Lung microvascular endothelial cell (primary cell): ENCODE data around the gene COL4A6. TPM values are rescaled to one million over a fixed set of nuclear protein-coding genes. Genes with fewer than 3 reads are reported as not detected.

ENCODE experiments used
- DNase-seq, 2 donors: peaks; one replicate each; pipeline versions ENCODE4 v3.0.0 to v3.0.0-alpha.2; 2010; ENCODE audit warnings: low read depth in 2 of 2
- total RNA-seq: library from RNA; depleted of rRNA; stranded (reverse); fragments of >200 nt; gene quantifications from 2 replicates; pipeline ENCODE4 v1.2.1, GENCODE V29; 2014

COL4A6 gene
- total RNA-seq, 1 donor from 2014 or later = 0.20 TPM

GRCh38 chrX:108331126-108331909, 106.9 kb downstream of the COL4A6 start:
- no peak for DNase-seq

- DNase-seq = no peak
Observed at GRCh38 chrX:108323751-108324150, 114.5 kb downstream of the COL4A6 start.

- no peak for DNase-seq
Observed at GRCh38 chrX:108322234-108322633, 116.0 kb downstream of the COL4A6 start.

DNA sequence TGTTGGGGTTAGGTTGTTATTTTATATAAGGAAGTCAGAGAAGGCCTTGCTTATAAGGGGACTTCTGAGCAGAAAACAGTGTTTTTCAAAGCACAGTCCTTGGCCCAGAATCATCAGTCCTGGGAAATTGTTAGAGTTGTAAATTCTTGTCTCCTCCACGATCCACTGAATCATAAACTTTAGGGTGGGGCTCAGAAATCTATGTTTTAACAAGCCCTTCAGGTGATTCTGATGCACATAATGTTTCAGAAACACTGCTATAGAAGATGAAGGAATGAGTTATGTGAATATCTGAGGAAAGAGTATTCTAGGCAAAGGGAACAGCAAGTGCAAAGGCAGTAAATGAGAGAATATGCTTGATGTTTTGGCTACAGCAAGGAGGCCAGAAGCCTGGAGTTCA, 121.8 kb downstream of the COL4A6 start:
- no peak for DNase-seq

- peak in 1 of 2 donors; percentile 48 for DNase-seq
Observed at GRCh38 chrX:108313669-108314068, 124.6 kb downstream of the COL4A6 start.

GRCh38 chrX:108312957-108313356, 125.3 kb downstream of the COL4A6 start:
- DNase-seq = peak in 1 of 2 donors; percentile 51

DNA sequence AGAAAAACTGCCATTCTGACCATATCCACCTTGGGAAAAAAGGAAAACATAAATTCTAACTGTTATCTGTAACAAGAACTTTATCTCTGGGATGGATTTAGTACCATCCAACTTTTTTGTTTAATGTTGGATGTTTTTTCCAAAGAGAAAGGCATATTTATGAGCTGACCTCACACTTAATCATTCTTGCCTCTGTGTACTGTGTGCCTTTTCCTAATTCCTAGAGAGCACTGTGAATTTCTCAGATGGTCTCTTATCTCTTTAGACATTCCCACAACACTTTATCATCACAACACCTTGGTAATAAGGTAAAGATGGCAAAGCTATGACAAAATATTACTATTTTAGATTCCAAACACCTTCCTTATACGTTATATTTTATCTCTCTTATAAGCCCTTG, 126.2 kb downstream of the COL4A6 start:
- no peak for DNase-seq

DNA sequence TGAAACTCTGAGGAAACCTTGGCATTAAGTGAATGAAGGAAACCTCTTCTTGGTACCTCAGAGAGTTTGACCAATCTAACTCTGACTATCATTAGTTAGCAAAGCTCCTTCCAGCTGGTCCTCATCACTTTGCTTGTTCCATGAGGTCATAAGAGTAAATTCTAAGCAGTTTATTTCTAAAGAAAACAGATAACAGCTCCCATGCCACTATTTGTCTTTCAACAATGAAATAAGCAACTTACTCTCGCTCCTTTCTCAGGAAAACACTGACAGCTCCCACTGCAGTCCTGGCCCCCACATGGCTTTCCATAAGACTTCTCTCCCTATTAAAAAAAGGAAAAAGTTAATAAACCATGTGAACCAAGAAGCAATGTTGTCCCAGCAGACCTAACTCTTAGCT, 127.7 kb downstream of the COL4A6 start:
- no peak for DNase-seq

GRCh38 chrX:108309144-108309543, 129.1 kb downstream of the COL4A6 start:
- DNase-seq = peak in 1 of 2 donors; percentile 80

DNA sequence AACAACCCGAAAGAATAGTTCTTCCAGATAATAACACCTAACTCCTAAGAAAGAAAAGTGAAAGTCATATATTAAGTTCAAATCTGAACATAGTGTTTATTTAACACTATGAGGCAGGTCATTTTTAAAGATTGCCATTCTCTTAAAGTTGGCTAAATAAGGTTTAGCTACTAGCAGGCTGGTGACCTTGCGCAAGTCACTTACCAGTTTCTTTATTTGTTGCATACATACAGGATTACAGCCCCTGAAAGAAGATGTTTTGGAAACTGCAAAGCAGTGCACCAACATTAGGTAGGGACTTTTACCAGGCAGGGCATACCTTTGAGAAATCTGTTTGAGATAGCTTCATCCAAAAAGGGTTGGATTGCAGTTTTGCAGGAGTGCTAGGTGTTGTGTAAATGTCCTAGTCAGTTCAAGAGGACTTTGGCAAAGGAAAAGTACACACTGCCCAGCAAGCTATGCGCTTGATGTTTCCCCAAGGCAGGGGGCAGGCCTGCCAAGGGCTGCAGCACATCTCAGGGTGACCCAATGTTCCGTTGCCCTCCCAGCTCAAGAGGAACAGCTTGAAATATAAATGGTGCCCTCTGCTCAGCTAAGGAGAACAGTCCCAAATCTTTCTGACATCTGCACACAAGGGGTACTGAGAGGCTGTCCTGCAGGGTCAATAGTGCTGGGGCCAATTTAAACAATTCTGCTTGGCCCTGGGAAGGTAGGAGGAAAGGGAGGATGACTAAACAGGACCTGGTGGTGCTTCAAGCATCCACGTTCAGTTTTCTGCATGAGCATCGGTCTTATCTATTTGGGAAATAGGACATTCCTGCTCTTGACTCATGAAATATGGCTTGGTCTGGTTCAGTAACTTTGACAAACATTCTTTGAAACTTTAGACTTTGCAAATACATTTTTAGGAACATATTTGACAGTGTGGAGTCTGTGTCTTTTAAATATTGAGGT, 130.8 kb downstream of the COL4A6 start:
- DNase-seq = no peak

DNA sequence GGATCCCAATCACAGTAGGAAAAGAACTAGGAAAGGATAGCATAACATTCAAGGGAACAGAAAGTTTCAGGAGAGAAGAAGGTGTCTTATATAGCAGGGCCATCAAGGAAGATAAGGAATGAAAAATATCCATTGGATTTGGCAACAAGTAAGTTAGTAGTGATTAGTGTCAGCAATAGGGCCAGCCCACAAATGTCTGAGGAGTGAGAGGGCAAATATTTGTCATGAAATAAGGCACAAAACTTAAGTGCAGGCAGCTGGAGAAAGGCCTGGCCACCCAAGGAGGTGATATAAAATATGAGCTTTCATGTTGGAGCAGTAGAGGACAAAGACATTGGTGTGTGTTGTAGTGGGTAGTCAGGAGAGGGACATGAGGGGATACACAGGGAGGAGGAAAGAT, 132.1 kb downstream of the COL4A6 start:
- DNase-seq = no peak

- DNase-seq = no peak
Observed at GRCh38 chrX:108304757-108305156, 133.5 kb downstream of the COL4A6 start.

- DNase-seq = peak; percentile 19 to 45
Observed at GRCh38 chrX:108304210-108304609, 134.0 kb downstream of the COL4A6 start.

DNA sequence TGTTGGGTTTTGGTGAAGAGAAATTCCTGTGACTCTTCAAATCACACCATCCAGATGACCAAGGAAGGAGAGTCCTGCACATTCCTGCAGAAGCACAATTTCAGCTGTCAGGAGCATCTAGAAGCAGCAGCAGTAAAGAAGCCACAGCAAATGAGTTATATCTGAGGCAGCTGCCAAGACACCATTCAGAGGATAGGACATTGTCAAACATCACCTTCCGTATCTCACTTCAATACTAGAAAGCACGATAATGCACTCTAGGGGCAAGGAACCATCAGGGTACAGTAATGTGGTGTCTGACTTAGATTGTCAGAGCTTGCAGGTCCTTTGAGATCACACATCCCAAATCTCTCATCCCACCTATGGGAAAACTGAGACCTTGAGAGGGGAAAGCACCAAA, 134.5 kb downstream of the COL4A6 start:
- no peak for DNase-seq

GRCh38 chrX:108299704-108300103, 138.5 kb downstream of the COL4A6 start:
- DNase-seq = no peak

DNA sequence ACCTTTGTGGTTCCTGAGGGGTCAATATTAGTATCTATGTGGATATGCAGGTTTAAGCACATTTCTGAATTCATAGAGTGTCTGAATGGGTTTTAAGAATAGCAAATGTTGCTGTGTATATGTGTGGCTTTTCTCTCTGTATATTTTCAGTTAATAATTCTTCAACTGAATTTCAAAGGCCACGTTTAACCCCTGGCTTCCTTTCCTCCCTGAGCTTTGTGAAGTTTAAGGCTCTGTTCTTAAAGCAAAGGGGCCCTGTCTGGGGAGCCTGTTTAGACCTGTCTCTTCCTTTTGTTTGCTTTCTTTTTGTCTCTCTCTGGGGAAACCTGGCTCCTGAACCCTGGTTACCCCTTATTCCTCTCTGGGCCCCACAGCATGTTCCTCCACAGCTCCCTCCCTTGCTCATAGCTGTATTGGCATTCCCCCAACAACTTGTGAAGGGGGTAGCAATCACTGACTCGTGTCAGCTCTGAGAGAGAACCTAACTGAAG, 139.1 kb downstream of the COL4A6 start:
- peak; percentile 4 to 59 for DNase-seq

DNA sequence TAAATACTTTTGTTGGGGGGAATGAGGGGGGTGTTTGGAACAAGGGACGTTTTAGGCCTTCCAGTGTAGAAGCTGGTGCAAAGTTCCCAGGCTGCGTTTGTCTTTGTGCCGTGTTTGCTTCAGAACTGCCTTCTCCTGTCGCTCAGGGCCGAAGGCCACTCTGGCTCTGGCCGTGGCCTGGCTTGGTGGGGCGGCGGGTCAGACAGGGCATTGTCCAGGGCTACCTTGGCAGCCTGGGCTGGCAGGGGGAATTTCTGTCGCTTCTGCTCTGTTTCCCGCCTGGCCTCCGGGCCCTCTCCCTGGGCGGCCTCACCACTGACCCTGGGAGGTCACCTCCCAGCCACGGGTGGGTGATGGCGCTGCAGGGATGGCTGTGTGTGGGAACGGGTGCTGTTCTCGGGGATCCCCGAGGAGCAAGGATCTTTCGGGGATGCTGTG, 140.0 kb downstream of the COL4A6 start:
- no peak for DNase-seq

DNA sequence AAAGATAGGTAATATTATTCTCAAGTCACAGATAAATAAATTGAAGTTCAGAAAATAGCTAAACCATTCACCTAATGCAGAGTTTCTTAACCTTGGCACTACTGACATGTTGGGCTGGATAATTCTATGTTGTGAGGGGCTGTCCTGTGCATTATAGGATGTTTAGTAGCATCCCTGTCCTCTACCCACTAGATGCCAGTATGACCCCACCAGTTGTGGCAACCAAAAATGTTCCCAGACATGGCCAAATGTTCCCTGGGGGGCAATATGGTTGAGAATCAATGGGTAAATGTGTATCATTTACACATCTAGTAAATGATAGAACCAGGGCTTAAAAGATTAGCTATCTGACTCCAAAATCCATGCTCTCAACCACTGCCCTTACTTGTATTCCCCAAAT, 140.9 kb downstream of the COL4A6 start:
- peak in 1 of 2 donors; percentile 11 for DNase-seq

DNA sequence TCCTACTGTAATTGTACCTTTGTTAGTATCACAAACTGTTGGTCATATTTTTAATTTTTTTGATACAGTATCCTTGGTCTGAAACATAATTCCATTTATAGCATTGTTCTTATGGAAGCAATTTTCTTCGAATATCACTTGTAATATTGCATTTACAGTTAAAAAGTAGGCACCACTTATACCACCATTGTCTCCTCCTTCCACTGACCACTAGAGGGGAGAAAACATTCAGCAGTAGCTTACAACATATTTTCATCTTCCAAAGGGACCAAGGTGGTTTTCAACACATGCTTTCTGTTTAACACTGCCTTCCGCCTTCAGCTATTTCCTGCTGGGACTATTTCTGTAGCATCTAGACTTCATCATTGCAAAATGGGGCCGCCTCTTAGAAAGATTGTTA, 146.2 kb downstream of the COL4A6 start:
- DNase-seq = peak in 1 of 2 donors; percentile 47

GRCh38 chrX:108285918-108286317, 152.3 kb downstream of the COL4A6 start:
- no peak for DNase-seq

DNA sequence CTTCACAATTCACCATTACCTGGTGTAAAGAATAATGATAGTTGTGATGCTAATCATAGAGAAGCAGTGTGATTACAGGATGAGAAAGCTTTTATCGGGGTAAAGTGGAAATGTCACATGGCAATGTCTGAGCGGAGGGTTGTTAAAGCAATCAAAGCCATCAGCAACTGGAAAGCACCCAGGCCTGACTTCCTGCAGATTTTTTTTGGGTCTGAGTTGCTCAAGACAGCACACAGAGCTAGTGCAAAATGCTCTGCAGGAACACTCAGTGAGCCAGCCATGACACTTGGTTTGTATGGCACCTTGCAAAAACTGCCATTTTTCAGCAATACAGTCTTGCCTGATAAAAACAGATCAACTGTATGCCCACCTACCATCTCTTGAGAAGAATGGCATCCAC, 152.9 kb downstream of the COL4A6 start:
- DNase-seq = peak in 1 of 2 donors; percentile 25

DNA sequence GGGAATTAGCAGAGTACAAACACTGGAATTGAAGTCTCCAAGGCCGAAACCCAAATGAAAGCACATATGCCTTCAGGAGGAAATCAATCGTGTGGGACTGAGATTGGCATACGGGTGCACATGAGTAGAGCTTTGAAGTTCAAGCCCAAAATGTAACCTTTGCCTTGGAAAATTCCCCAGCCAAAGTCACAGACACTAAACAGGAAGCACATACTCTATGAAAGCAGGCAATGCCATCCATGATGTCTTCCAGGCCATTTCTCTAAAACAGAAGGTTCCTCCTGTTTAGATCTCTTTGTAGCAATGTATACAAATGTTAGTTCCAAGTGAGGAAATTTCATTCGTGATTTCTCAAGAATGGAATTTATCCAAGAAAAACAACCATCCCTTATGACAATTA, 162.5 kb downstream of the COL4A6 start:
- DNase-seq = peak in 1 of 2 donors; percentile 14
